ENCODE results near the gene LIX1L. TPM values are rescaled to one million over a fixed set of nuclear protein-coding genes. Genes with fewer than 3 reads are reported as not detected.

The LIX1L gene
- total and polyA plus RNA-seq, 3 experiments from 2014 or later = 33.5 to 42.6 (median 41.8) TPM

GRCh38 chr1:145978854-145979745 is 21.3 kb upstream of the LIX1L start:
- Histone ChIP-seq H3K36me3 (ENCODE audit: insufficient read depth, low read length) (no peaks in the 10 kb centered on the region), H3K9me3 (ENCODE audit: low read length) (no peaks in the 10 kb centered on the region), H3K4me1 (ENCODE audit: insufficient read depth, low read length) (peaks cover 69% of the 10 kb centered on the region), H3K27me3 (ENCODE audit: insufficient read depth, low read length, poor library complexity, severe bottlenecking) (no peaks in the 10 kb centered on the region), H3K27ac (ENCODE audit: low read depth, low read length) (peak overlapping the region; percentile 76), H3K4me3 (ENCODE audit: low read length) (peak overlapping the region; percentile 55)
- Mint-ChIP-seq H3K27ac (no peak overlapping the region), H3K4me1 (peaks cover 6 to 34% (median 14%) of the 10 kb centered on the region in 3 donors), H3K27me3 (no peaks in the 10 kb centered on the region), H3K4me3 (no peak overlapping the region), H3K9me3 (no peaks in the 10 kb centered on the region), H3K36me3 (peaks cover 0 to 16% (median 8%) of the 10 kb centered on the region in 3 donors)
- CTCF ChIA-PET = interaction anchor here (0.7 to 8.3 kb wide), 19 partner anchors 15 to 137 kb away, joined by 3 to 475 read pairs (median 6); partner anchors contain the start of genes ANKRD34A, ITGA10, LIX1L and NUDT17
- peak; percentile 52 to 89 (median 80) for DNase-seq
- POLR2A ChIA-PET = interaction anchor here (0.5 to 7.2 kb wide), 18 partner anchors 14 to 134 kb away, joined by 3 to 229 read pairs (median 5); partner anchors contain the start of genes ANKRD34A, LIX1L, NUDT17 and PEX11B

DNA sequence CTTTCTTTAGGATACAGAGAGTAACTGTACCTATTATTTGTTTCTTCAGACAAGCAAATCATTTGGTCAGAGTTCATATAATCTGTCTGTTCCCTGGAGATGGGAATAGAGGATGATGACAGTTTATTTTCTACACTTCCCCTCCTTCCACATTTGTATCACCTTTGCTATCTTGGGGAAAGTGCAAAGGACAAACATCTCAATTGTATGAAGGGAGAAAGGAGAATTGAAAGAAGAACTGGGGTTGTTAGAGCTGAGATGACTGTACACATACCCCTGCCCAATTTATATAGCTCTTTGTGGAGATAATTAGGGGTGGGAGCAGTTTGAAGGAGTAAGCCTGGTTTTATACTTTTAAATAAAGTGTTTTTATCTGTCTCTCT is 20.6 kb upstream of the LIX1L start:
- Histone ChIP-seq H3K9me3 (ENCODE audit: low read length) (no peaks in the 10 kb centered on the region), H3K27me3 (ENCODE audit: insufficient read depth, low read length, poor library complexity, severe bottlenecking) (no peaks in the 10 kb centered on the region), H3K36me3 (ENCODE audit: insufficient read depth, low read length) (no peaks in the 10 kb centered on the region), H3K4me3 (ENCODE audit: low read length) (peak overlapping the region; percentile 55), H3K4me1 (ENCODE audit: insufficient read depth, low read length) (peaks cover 64% of the 10 kb centered on the region), H3K27ac (ENCODE audit: low read depth, low read length) (peak overlapping the region; percentile 76)
- H3K4me1 Mint-ChIP-seq = peaks cover 7 to 28% (median 16%) of the 10 kb centered on the region in 3 donors
- H3K4me3 Mint-ChIP-seq = no peak overlapping the region
- no peaks in the 10 kb centered on the region for H3K9me3 Mint-ChIP-seq
- ChIA-PET POLR2A (interaction anchor here (0.6 to 7.2 kb wide), 11 partner anchors 14 to 133 kb away, joined by 3 to 229 read pairs (median 5); partner anchors contain the start of genes ANKRD34A, NUDT17, PIAS3 and POLR3GL), CTCF (interaction anchor here (1.0 to 8.3 kb wide), 17 partner anchors 10 to 132 kb away, joined by 3 to 475 read pairs (median 9); partner anchors contain the start of genes ANKRD34A, ANKRD35, ITGA10 and LIX1L)
- H3K27ac Mint-ChIP-seq = peak overlapping the region in 1 of 8 donors; percentile 89
- peaks cover 0 to 16% (median 8%) of the 10 kb centered on the region in 3 donors for H3K36me3 Mint-ChIP-seq
- no peaks in the 10 kb centered on the region for H3K27me3 Mint-ChIP-seq
- no peak for DNase-seq

- Histone ChIP-seq H3K4me1 (ENCODE audit: insufficient read depth, low read length) (peaks cover 57% of the 10 kb centered on the region), H3K4me3 (ENCODE audit: low read length) (peak overlapping the region; percentile 55), H3K36me3 (ENCODE audit: insufficient read depth, low read length) (no peaks in the 10 kb centered on the region), H3K27ac (ENCODE audit: low read depth, low read length) (peak overlapping the region; percentile 76), H3K27me3 (ENCODE audit: insufficient read depth, low read length, poor library complexity, severe bottlenecking) (no peaks in the 10 kb centered on the region), H3K9me3 (ENCODE audit: low read length) (no peaks in the 10 kb centered on the region)
- H3K4me1 Mint-ChIP-seq = peaks cover 12 to 25% (median 20%) of the 10 kb centered on the region in 3 donors
- no peaks in the 10 kb centered on the region for H3K9me3 Mint-ChIP-seq
- H3K27ac Mint-ChIP-seq = peak overlapping the region in 1 of 8 donors; percentile 89
- POLR2A ChIA-PET = interaction anchor here (0.7 to 7.2 kb wide), 10 partner anchors 14 to 74 kb away, joined by 3 to 229 read pairs (median 5); partner anchors contain the start of genes ANKRD34A, LIX1L, POLR3GL and TXNIP
- no peak overlapping the region for H3K4me3 Mint-ChIP-seq
- H3K27me3 Mint-ChIP-seq = no peaks in the 10 kb centered on the region
- CTCF ChIA-PET = interaction anchor here (0.7 to 8.3 kb wide), 22 partner anchors 9 to 256 kb away, joined by 3 to 475 read pairs (median 6); partner anchors contain the start of genes ANKRD34A, ANKRD35, HJV and LIX1L
- H3K36me3 Mint-ChIP-seq = peaks cover 0 to 16% (median 8%) of the 10 kb centered on the region in 3 donors
- DNase-seq = peak; percentile 53 to 83 (median 67)
Observed at GRCh38 chr1:145977486-145978470, 20.0 kb upstream of the LIX1L start.

GRCh38 chr1:145977016-145977415 is 19.2 kb upstream of the LIX1L start:
- no peak overlapping the region for H3K4me3 ChIP-seq (ENCODE audit: low read length)
- peak overlapping the region in 1 of 8 donors; percentile 89 for H3K27ac Mint-ChIP-seq
- H3K27me3 Mint-ChIP-seq = no peaks in the 10 kb centered on the region
- no peak for DNase-seq
- no peaks in the 10 kb centered on the region for H3K27me3 ChIP-seq (ENCODE audit: insufficient read depth, low read length, poor library complexity, severe bottlenecking)
- peak overlapping the region in 1 of 7 donors; percentile 44 for H3K4me3 Mint-ChIP-seq
- H3K36me3 ChIP-seq (ENCODE audit: insufficient read depth, low read length) = no peaks in the 10 kb centered on the region
- H3K4me1 Mint-ChIP-seq = peaks cover 13 to 25% (median 19%) of the 10 kb centered on the region in 3 donors
- no peaks in the 10 kb centered on the region for H3K9me3 Mint-ChIP-seq
- H3K9me3 ChIP-seq (ENCODE audit: low read length) = no peaks in the 10 kb centered on the region
- peaks cover 49% of the 10 kb centered on the region for H3K4me1 ChIP-seq (ENCODE audit: insufficient read depth, low read length)
- H3K27ac ChIP-seq (ENCODE audit: low read depth, low read length) = no peak overlapping the region
- ChIA-PET CTCF (interaction anchor here (1.0 to 8.3 kb wide), 17 partner anchors 9 to 130 kb away, joined by 4 to 475 read pairs (median 9); partner anchors contain the start of genes ANKRD34A, ITGA10, LIX1L and NUDT17), POLR2A (interaction anchor here (0.7 to 7.2 kb wide), 7 partner anchors 13 to 126 kb away, joined by 3 to 229 read pairs (median 5); partner anchors contain the start of genes ANKRD34A, LIX1L, POLR3GL and TXNIP)
- H3K36me3 Mint-ChIP-seq = peaks cover 0 to 16% (median 8%) of the 10 kb centered on the region in 3 donors

DNA sequence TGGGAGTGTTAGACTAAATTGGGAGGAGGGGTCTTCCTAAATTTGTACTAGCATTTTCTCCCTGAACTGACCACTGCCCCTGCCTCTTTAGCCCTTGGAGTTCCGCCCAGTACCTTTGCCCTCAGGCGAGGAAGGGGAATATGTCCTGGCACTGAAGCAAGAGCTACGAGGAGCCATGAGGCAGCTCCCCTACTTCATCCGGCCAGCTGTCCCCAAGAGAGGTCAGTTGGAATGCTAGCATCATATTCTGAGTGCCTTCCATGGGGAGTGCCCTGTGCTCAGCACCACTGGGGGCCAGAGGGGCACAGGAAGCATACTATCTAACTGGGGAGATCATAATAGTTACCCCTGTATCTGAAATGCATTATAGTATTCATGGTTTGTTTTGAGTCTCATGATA is 17.4 kb upstream of the LIX1L start:
- H3K27ac Mint-ChIP-seq = peak overlapping the region in 4 of 8 donors; percentile 14 to 80 (median 70)
- Histone ChIP-seq H3K4me3 (ENCODE audit: low read length) (no peak overlapping the region), H3K27ac (ENCODE audit: low read depth, low read length) (no peak overlapping the region), H3K36me3 (ENCODE audit: insufficient read depth, low read length) (no peaks in the 10 kb centered on the region), H3K27me3 (ENCODE audit: insufficient read depth, low read length, poor library complexity, severe bottlenecking) (no peaks in the 10 kb centered on the region), H3K4me1 (ENCODE audit: insufficient read depth, low read length) (peaks cover 31% of the 10 kb centered on the region), H3K9me3 (ENCODE audit: low read length) (no peaks in the 10 kb centered on the region)
- ChIA-PET POLR2A (no interaction called here), CTCF (interaction anchor here (0.6 to 8.3 kb wide), 3 partner anchors 11 to 130 kb away, joined by 3 to 475 read pairs (median 77); partner anchors contain the start of genes ANKRD34A, NUDT17, POLR3GL and TXNIP)
- DNase-seq = no peak
- peaks cover 0 to 18% (median 10%) of the 10 kb centered on the region in 3 donors for H3K36me3 Mint-ChIP-seq
- no peaks in the 10 kb centered on the region for H3K9me3 Mint-ChIP-seq
- no peaks in the 10 kb centered on the region for H3K27me3 Mint-ChIP-seq
- H3K4me1 Mint-ChIP-seq = peaks cover 12 to 29% (median 18%) of the 10 kb centered on the region in 3 donors
- H3K4me3 Mint-ChIP-seq = peak overlapping the region in 1 of 7 donors; percentile 67

DNA sequence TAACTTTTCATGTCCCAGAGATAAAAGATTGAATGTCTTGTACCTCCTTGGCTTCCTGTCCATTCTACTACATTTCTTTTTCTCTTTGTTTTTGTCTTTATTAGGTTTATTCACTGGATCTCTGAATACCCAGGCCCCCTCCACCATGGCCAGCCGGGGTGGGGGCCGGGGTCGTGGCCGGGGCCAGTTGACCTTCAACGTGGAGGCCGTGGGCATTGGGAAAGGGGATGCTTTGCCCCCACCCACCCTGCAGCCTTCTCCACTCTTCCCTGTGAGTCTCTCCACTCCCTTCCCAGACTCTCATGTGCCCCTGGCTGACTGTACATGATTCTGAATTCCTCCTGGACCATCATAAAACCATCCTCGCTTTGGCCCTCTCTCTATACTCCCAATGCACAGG is 16.9 kb upstream of the LIX1L start:
- H3K9me3 ChIP-seq (ENCODE audit: low read length) = no peaks in the 10 kb centered on the region
- Mint-ChIP-seq H3K27me3 (no peaks in the 10 kb centered on the region), H3K4me1 (peaks cover 13 to 32% (median 21%) of the 10 kb centered on the region in 3 donors), H3K9me3 (no peaks in the 10 kb centered on the region), H3K4me3 (no peak overlapping the region), H3K27ac (peak overlapping the region in 4 of 8 donors; percentile 40 to 80 (median 70)), H3K36me3 (peaks cover 0 to 18% (median 11%) of the 10 kb centered on the region in 3 donors)
- peaks cover 26% of the 10 kb centered on the region for H3K4me1 ChIP-seq (ENCODE audit: insufficient read depth, low read length)
- no peaks in the 10 kb centered on the region for H3K36me3 ChIP-seq (ENCODE audit: insufficient read depth, low read length)
- DNase-seq = no peak
- no peak overlapping the region for H3K27ac ChIP-seq (ENCODE audit: low read depth, low read length)
- no peaks in the 10 kb centered on the region for H3K27me3 ChIP-seq (ENCODE audit: insufficient read depth, low read length, poor library complexity, severe bottlenecking)
- POLR2A ChIA-PET = no interaction called here
- H3K4me3 ChIP-seq (ENCODE audit: low read length) = no peak overlapping the region
- CTCF ChIA-PET = interaction anchor here (0.6 to 8.3 kb wide), 3 partner anchors 10 to 129 kb away, joined by 3 to 475 read pairs (median 77); partner anchors contain the start of genes ANKRD34A, NUDT17, POLR3GL and TXNIP

DNA sequence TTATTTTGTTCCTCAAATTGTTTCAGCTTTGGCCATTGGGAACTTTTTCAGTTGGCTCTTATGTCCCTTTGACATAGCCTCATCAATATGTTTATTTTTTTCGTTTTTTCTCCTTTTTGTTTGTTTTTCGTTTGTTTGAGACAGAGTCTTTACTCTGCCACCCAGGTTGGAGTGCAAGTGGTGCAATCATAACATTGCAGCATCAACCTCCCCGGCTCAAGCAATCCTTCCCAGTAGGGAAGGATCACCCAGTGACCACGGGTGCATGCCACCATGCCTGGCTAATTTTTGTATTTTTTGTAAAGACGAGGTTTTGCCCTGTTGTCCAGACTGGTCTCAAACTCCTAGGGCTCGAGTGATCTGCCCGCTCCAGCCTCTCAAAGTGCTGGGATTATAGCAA is 14.8 kb upstream of the LIX1L start:
- no peak for DNase-seq
- Mint-ChIP-seq H3K9me3 (peaks cover 0 to 3% (median 0%) of the 10 kb centered on the region in 5 donors), H3K4me3 (peak overlapping the region in 1 of 7 donors; percentile 78), H3K36me3 (peaks cover 5 to 23% (median 15%) of the 10 kb centered on the region in 3 donors), H3K27me3 (no peaks in the 10 kb centered on the region), H3K27ac (no peak overlapping the region), H3K4me1 (peaks cover 19 to 43% (median 29%) of the 10 kb centered on the region in 3 donors)
- Histone ChIP-seq H3K4me3 (ENCODE audit: low read length) (no peak overlapping the region), H3K9me3 (ENCODE audit: low read length) (no peaks in the 10 kb centered on the region), H3K36me3 (ENCODE audit: insufficient read depth, low read length) (no peaks in the 10 kb centered on the region), H3K27me3 (ENCODE audit: insufficient read depth, low read length, poor library complexity, severe bottlenecking) (no peaks in the 10 kb centered on the region), H3K27ac (ENCODE audit: low read depth, low read length) (no peak overlapping the region), H3K4me1 (ENCODE audit: insufficient read depth, low read length) (peaks cover 5% of the 10 kb centered on the region)
- POLR2A ChIA-PET = no interaction called here
- CTCF ChIA-PET = interaction anchor here (0.9 to 1.5 kb wide), 4 partner anchors 8 to 54 kb away, joined by 3 to 7 read pairs (median 4); partner anchors contain the start of genes ANKRD34A, PEX11B and POLR3GL
